ENCODE measurements around the gene TRIM65.

- TF ChIP-seq MXI1 (IDR thresholded peaks at IDR 0.05; ENCODE audit: low read depth, low read length) (no peak), HDGF (IDR thresholded peaks at IDR 0.05) (no peak), CREM (IDR thresholded peaks at IDR 0.05; ENCODE audit: low read depth) (no peak), BHLHE40 (IDR thresholded peaks at IDR 0.05; ENCODE audit: borderline replicate concordance in 1 of 2, low read depth in 2 of 2, low read length in 1 of 2) (no peak), EZH2 (IDR thresholded peaks at IDR 0.05; ENCODE audit: borderline replicate concordance, control insufficient read depth, low read depth, low read length) (no peak), CREB1 (IDR thresholded peaks at IDR 0.05; ENCODE audit: low read depth) (no peak), POLR2A (IDR thresholded peaks at IDR 0.05; ENCODE audit: low read depth, low read length) (no peak), ATF7 (IDR thresholded peaks at IDR 0.05; ENCODE audit: low read depth) (no peak), GABPA (IDR thresholded peaks at IDR 0.05; ENCODE audit: low read depth) (no peak), ZNF207 (IDR thresholded peaks at IDR 0.05; ENCODE audit: borderline replicate concordance) (no peak)
- TF ChIP-seq, protein P1, sequence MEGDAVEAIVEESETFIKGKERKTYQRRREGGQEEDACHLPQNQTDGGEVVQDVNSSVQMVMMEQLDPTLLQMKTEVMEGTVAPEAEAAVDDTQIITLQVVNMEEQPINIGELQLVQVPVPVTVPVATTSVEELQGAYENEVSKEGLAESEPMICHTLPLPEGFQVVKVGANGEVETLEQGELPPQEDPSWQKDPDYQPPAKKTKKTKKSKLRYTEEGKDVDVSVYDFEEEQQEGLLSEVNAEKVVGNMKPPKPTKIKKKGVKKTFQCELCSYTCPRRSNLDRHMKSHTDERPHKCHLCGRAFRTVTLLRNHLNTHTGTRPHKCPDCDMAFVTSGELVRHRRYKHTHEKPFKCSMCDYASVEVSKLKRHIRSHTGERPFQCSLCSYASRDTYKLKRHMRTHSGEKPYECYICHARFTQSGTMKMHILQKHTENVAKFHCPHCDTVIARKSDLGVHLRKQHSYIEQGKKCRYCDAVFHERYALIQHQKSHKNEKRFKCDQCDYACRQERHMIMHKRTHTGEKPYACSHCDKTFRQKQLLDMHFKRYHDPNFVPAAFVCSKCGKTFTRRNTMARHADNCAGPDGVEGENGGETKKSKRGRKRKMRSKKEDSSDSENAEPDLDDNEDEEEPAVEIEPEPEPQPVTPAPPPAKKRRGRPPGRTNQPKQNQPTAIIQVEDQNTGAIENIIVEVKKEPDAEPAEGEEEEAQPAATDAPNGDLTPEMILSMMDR (IDR thresholded peaks at IDR 0.05 in 2 of 3, conservative IDR thresholded peaks at IDR 0.05 in 1 of 3; ENCODE audit: control insufficient read depth in 2 of 3, extremely low read depth in 1 of 3, insufficient read depth in 1 of 3, low read depth in 3 of 3, low read length in 3 of 3) = no peak
These were observed 11.3 kb downstream of the TRIM65 start for GRCh38 chr17:75885431-75885830.

Measured in GM12878 (cell line).